ENCODE results near the gene TTC32. TPM values are rescaled to one million over a fixed set of nuclear protein-coding genes. Genes with fewer than 3 reads are reported as not detected.

Gene TTC32
- total RNA-seq, result 10 to 100 TPM; 11.9 to 21.7 (median 16.8) TPM

GRCh38 chr2:19901442-19902215, at the start of gene TTC32:
TSS of gene TTC32 (minus strand) at chr2:19901983. CDS start at chr2:19901854, 129 bp downstream.
- TF ChIP-seq CTCF (IDR thresholded peaks at IDR 0.05; ENCODE audit: low read depth), result no peak

GRCh38 chr2:19949071-19949470, 47.3 kb upstream of the TTC32 start:
- TF ChIP-seq CTCF (IDR thresholded peaks at IDR 0.05; ENCODE audit: low read depth), result no peak

GRCh38 chr2:19947184-19947940, 45.6 kb upstream of the TTC32 start:
- TF ChIP-seq CTCF (IDR thresholded peaks at IDR 0.05; ENCODE audit: low read depth), result no peak

- TF ChIP-seq CTCF (IDR thresholded peaks at IDR 0.05; ENCODE audit: low read depth), result no peak
Observed at GRCh38 chr2:19944205-19944845, 42.5 kb upstream of the TTC32 start.

- no peak for TF ChIP-seq CTCF (IDR thresholded peaks at IDR 0.05; ENCODE audit: low read depth)
Observed at GRCh38 chr2:19943189-19943588, 41.4 kb upstream of the TTC32 start.

GRCh38 chr2:19942199-19942598, 40.4 kb upstream of the TTC32 start:
- no peak for TF ChIP-seq CTCF (IDR thresholded peaks at IDR 0.05; ENCODE audit: low read depth)

GRCh38 chr2:19937004-19937403, 35.2 kb upstream of the TTC32 start:
- TF ChIP-seq CTCF (IDR thresholded peaks at IDR 0.05; ENCODE audit: low read depth), result no peak
